ENCODE data around the gene FLNB. TPM values are rescaled to one million over a fixed set of nuclear protein-coding genes. Genes with fewer than 3 reads are reported as not detected.

Gene FLNB
- polyA plus RNA-seq, 1 donor from 2014 or later, result 10.3 TPM

GRCh38 chr3:58025406-58025805 is 17.2 kb downstream of the FLNB start:
- Histone ChIP-seq H3K27me3 (ENCODE audit: insufficient read depth, low read depth, low read length) (no peaks in the 10 kb centered on the region), H3K9me2 (ENCODE audit: insufficient read depth, low read length) (no peaks in the 10 kb centered on the region), H3K79me2 (replicated peaks; ENCODE audit: insufficient read depth, low read length) (no peaks in the 10 kb centered on the region), H3K4me3 (ENCODE audit: low read length) (no peak overlapping the region), H2AFZ (ENCODE audit: low read depth, low read length) (no peak overlapping the region), H3K36me3 (ENCODE audit: insufficient read depth, low read length) (no peaks in the 10 kb centered on the region), H3K4me2 (ENCODE audit: low read length) (no peak overlapping the region), H4K20me1 (ENCODE audit: insufficient read depth) (no peaks in the 10 kb centered on the region), H3F3A (ENCODE audit: insufficient read depth, low read length, poor library complexity, severe bottlenecking) (no peaks in the 10 kb centered on the region), H3K9ac (ENCODE audit: low read length) (no peak overlapping the region), H3K27ac (ENCODE audit: low read length) (no peak overlapping the region), H3K9me3 (ENCODE audit: low read length) (no peaks in the 10 kb centered on the region)
- TF ChIP-seq EP300 (conservative IDR thresholded peaks at IDR 0.05; ENCODE audit: poor library complexity, severe bottlenecking) (no peak), RAD21 (conservative IDR thresholded peaks at IDR 0.05) (no peak), TAF1 (IDR thresholded peaks at IDR 0.05; ENCODE audit: low read depth) (no peak), MXI1 (conservative IDR thresholded peaks at IDR 0.05; ENCODE audit: poor library complexity, severe bottlenecking) (no peak), SMC3 (conservative IDR thresholded peaks at IDR 0.05; ENCODE audit: poor library complexity) (no peak), CTCF (IDR thresholded peaks at IDR 0.05; ENCODE audit: poor library complexity, severe bottlenecking) (no peak), POLR2AphosphoS5 (IDR thresholded peaks at IDR 0.05) (no peak), REST (IDR thresholded peaks at IDR 0.05; ENCODE audit: borderline replicate concordance) (no peak), EZH2 (IDR thresholded peaks at IDR 0.05; ENCODE audit: borderline replicate concordance, insufficient read depth, low read length, poor library complexity, severe bottlenecking) (no peak)

- Histone ChIP-seq H4K20me1 (ENCODE audit: insufficient read depth) (no peaks in the 10 kb centered on the region), H3K27ac (ENCODE audit: low read length) (no peak overlapping the region)
Observed at GRCh38 chr3:58025837-58026569, 17.8 kb downstream of the FLNB start.

More at GRCh38 chr3:58025837-58026569, 17.8 kb downstream of the FLNB start:
- Histone ChIP-seq H3K36me3 (ENCODE audit: insufficient read depth, low read length) (no peaks in the 10 kb centered on the region), H3K79me2 (replicated peaks; ENCODE audit: insufficient read depth, low read length) (no peaks in the 10 kb centered on the region), H2AFZ (ENCODE audit: low read depth, low read length) (no peak overlapping the region), H3K9me3 (ENCODE audit: low read length) (no peaks in the 10 kb centered on the region), H3K4me2 (ENCODE audit: low read length) (no peak overlapping the region), H3K9ac (ENCODE audit: low read length) (no peak overlapping the region), H3K27me3 (ENCODE audit: insufficient read depth, low read depth, low read length) (no peaks in the 10 kb centered on the region), H3K9me2 (ENCODE audit: insufficient read depth, low read length) (no peaks in the 10 kb centered on the region), H3F3A (ENCODE audit: insufficient read depth, low read length, poor library complexity, severe bottlenecking) (no peaks in the 10 kb centered on the region), H3K4me3 (ENCODE audit: low read length) (no peak overlapping the region)
- no peak for TF ChIP-seq EP300 (conservative IDR thresholded peaks at IDR 0.05; ENCODE audit: poor library complexity, severe bottlenecking)
- no peak for TF ChIP-seq TAF1 (IDR thresholded peaks at IDR 0.05; ENCODE audit: low read depth)
- TF ChIP-seq REST (IDR thresholded peaks at IDR 0.05; ENCODE audit: borderline replicate concordance), result no peak
- no peak for TF ChIP-seq EZH2 (IDR thresholded peaks at IDR 0.05; ENCODE audit: borderline replicate concordance, insufficient read depth, low read length, poor library complexity, severe bottlenecking)
- no peak for TF ChIP-seq SMC3 (conservative IDR thresholded peaks at IDR 0.05; ENCODE audit: poor library complexity)
- TF ChIP-seq RAD21 (conservative IDR thresholded peaks at IDR 0.05), result no peak
- no peak for TF ChIP-seq CTCF (IDR thresholded peaks at IDR 0.05; ENCODE audit: poor library complexity, severe bottlenecking)
- no peak for TF ChIP-seq MXI1 (conservative IDR thresholded peaks at IDR 0.05; ENCODE audit: poor library complexity, severe bottlenecking)
- TF ChIP-seq POLR2AphosphoS5 (IDR thresholded peaks at IDR 0.05), result no peak
